Fibroblast of peridontal ligament (primary cell): ENCODE data around the gene PDCD1LG2.

ENCODE experiments used
- DNase-seq: peaks from one replicate; pipeline ENCODE4 v3.0.0-alpha.2; 2010; ENCODE audit errors: extremely low read depth

The PDCD1LG2 gene

DNA sequence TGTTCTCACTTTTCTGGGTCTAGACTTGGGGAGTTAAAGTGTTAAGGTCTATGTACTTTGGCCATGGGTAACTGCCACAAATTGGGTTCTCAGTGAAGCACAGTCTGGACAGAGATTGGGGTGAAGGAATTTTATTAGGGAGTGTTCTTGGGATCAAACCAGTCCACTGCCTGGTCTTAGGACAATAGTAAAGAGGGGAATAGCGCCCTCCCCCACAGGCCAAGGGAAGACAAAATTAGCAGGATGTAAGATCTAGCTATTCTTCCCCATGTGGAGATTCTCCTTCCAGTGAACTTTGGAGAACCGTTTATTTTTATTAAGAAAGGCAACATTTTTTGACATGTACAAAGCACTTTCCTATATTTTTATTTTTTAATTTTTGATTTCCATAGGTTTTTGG lies 100.2 kb downstream of the PDCD1LG2 start:
- DNase-seq, result no peak

DNA sequence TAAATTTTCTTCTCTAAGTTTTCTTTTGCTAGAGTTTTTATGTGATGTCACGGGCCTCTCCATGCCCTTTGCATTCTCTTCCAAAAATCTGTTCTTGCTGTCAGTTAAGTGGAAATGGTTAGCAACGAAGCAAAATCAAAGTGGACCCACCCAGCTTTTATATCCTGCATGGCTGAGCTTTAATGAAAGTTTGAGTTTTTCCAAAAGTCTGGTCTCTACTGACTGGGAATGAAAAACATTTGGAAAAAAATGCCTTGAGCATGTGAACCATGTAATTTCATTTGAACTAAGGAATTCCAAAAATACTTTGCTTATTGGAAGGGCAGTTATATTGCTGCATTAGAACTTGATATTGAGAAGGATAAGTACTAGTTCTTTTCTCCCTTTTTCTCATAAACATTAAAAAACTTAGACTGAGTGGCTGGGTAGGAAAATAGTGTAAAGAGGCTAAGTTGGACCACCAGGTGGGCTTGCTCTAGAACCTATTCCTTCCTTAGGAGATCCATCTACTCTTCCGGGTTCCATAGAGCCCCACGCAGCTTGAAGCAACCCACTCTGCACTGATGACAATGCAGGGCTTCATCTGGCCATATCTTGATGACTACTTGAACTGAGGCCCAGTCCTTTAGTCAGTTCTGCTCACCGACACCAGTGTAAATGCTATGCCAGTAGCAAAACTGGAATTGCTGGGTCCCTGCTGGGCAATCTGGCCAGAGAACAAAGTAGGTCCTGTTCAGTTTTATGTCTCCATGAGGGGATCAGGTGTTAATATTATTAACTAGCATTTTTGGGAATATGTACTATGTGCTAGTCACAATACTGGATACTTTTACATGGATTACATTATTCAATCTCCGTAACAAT lies 101.2 kb downstream of the PDCD1LG2 start:
- peak; percentile 65 for DNase-seq

DNA sequence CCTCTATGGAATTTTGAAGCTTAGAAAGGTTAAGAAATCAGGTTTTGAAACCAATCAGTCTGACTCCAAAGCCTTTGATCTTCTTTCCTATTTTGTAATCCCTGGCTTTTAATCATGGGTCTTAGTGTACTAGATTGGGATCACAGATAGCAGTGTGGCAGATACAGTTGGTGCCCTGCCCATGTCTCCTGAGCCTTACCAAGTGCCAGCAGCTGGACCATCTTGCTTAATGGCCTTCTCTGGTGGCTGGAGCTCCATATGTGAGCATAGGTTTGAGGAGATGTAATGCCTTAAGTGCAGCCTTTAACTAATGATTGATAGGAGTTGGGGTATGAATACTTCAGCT lies 101.8 kb downstream of the PDCD1LG2 start:
- peak; percentile 15 for DNase-seq

DNA sequence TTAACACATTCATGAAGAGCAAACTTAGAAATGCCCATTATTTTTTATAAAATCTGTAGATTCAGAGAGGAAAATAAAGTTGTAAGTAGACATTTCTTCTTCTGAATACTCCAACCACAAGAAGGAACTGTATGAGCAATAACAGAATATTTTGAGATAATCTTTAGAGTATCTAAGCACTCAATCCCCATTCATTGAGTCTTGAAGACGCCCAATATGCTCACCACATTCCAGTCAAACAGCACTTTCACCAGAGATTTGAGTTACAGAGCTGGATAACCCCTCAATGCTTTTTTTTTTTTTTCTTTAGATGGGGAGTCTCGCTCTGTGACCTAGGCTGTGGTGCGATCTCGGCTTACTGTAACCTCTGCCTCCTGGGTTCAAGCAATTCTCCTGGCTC lies 103.9 kb downstream of the PDCD1LG2 start:
- DNase-seq, result no peak

DNA sequence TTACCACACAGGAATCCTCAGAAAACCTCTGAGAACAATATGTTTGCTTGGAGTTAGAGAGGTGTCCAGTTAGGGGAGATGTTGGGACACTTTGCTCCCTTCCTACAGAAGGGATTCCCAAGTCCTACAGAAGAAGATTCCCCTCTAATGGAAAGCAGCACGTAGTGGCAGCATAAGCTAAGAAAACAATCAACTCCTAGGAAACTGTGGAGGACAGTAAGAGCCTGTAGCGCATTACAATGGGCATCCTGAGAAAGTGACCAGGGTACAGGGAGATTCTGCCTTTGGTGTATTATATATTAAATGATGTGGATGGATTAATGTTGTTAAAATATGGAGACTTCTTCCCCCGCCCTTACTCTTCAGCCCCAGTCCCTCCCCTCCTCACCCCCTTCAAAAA lies 104.7 kb downstream of the PDCD1LG2 start:
- DNase-seq, result no peak

DNA sequence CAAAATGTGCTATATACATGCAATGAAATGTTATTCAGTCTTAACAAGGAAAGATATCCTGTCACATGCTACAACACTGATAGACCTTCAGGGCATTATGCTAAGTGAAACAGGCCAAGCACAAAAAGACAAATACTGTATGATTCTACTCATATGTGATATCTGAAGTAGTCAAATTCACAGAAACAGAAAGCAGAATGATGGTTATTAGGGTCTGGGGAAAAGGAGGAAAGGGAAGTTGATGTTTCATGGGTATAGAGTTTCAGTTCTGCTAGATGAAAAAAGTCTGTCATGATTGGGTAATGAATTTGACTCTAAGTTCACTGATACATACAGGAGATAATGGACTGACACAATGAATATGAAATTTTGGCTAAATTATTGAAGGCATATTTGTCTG lies 107.4 kb downstream of the PDCD1LG2 start:
- DNase-seq, result no peak

DNA sequence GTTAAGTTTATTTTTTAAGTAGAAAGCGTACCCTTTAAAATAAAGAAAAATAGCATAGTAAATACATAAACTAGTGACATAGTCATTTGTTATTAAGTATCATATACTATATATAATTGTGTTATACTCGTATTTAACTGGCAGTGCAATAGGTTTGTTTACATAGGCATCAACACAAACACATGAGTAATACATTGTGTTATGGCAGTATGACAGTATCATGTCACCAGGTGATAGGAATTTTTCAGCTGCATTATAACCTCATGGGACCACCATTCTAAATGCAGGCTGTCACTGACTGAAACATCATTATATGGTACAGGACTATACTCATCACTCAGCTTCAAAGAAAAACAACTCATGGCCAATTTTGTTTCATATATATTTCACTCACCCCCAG lies 110.2 kb downstream of the PDCD1LG2 start:
- DNase-seq, result no peak
